NB4 (cell line): ENCODE data around the gene GLYATL1B.
A peak's percentile ranks its signal among the peaks of the same experiment; 100 is the strongest.
"Not testable (repeated sequence)": the region's sequence is repeated elsewhere in the genome, so short reads cannot be mapped to it uniquely, and the experiment has no call there.

Source experiments
- DNase-seq: peaks from one replicate; pipeline ENCODE4 v3.0.0; 2010; ENCODE audit warnings: low read depth
- H3K4me3 ChIP-seq: one replicate; pipeline ENCODE4 v1.5.1; 2011; ENCODE audit warnings: mild to moderate bottlenecking, low read depth, low read length, moderate library complexity
- MYC ChIP-seq: IDR thresholded peaks from 2 replicates; pipeline ENCODE4 v1.6.1; 2011; ENCODE audit warnings: low read depth, low read length
- POLR2A ChIP-seq: IDR thresholded peaks from 2 replicates; pipeline ENCODE4 v1.6.1; 2011; ENCODE audit warnings: mild to moderate bottlenecking; ENCODE audit not compliant: insufficient read length; ENCODE audit errors: extremely low read depth
- TF ChIP-seq, protein P1 (sequence below): IDR thresholded peaks from 2 replicates; pipeline ENCODE4 v1.6.1; 2011; ENCODE audit warnings: low read depth, low read length
- TF ChIP-seq, protein P2 (sequence below): IDR thresholded peaks from one replicate; pipeline ENCODE4 v1.5.1; 2012; ENCODE audit warnings: low read depth, low read length

GLYATL1B gene

DNA sequence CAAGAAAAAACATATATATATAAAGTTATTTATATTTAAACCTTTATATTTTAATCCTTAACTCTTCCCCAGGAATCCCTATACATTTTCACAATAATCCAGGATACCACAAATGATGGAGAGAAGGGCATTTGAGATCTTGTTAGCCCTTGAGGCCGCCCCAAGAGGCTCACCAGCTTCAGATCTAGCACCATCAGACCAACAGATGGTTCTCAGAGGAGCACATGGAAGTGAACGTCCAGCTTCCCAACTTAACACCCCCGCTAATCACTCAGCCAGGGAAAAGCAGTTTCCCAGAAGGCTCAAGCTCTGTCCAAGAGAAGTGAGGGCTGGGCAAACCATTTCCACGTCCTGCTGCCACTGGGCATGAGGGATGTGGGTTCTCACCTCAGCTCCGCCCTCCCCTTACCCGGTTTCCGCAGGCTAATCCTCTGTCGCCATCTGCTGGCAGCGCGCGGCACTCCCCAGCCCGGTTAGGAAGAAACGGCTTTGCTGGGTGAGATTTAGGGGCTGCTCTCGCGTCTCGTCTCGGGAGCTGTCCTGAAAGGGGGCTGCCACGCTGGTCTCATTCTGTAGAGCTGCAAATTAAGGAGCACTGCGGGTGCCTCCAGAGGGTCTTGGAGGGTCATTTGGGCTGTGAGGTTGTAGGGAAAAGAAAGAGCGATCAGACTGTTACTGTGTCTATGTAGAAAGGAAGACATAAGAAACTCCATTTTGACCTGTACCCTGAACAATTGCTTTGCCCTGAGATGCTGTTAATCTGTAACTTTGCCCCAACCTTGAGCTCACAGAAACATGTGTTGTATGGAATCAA, 49.7 kb downstream of the GLYATL1B start:
- TF ChIP-seq POLR2A (no peak), MYC (no peak)
- TF ChIP-seq, protein P1, sequence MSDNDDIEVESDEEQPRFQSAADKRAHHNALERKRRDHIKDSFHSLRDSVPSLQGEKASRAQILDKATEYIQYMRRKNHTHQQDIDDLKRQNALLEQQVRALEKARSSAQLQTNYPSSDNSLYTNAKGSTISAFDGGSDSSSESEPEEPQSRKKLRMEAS: no peak
- TF ChIP-seq, protein P2, sequence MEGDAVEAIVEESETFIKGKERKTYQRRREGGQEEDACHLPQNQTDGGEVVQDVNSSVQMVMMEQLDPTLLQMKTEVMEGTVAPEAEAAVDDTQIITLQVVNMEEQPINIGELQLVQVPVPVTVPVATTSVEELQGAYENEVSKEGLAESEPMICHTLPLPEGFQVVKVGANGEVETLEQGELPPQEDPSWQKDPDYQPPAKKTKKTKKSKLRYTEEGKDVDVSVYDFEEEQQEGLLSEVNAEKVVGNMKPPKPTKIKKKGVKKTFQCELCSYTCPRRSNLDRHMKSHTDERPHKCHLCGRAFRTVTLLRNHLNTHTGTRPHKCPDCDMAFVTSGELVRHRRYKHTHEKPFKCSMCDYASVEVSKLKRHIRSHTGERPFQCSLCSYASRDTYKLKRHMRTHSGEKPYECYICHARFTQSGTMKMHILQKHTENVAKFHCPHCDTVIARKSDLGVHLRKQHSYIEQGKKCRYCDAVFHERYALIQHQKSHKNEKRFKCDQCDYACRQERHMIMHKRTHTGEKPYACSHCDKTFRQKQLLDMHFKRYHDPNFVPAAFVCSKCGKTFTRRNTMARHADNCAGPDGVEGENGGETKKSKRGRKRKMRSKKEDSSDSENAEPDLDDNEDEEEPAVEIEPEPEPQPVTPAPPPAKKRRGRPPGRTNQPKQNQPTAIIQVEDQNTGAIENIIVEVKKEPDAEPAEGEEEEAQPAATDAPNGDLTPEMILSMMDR: peak; percentile 99
- peak; percentile 85 for DNase-seq
- peak overlapping the region; percentile 17 for H3K4me3 ChIP-seq

DNA sequence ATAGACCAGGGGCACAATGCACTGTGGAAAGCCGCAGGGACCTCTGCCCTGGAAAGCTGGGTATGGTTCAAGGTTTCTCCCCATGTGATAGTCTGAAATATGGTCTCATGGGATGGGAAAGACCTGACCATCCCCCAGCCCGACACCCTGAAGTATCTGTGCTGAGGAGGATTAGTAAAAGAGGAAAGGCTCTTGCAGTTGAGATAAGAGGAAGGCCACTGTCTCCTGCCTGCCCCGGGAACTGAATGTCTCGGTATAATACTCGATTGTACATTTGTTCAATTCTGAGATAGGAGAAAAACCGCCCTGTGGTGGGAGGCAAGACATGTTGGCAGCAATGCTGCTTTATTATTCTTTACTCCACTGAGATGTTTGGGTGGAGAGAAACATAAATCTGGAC, 50.4 kb downstream of the GLYATL1B start:
- not testable (repeated sequence) for H3K4me3 ChIP-seq, DNase-seq

DNA sequence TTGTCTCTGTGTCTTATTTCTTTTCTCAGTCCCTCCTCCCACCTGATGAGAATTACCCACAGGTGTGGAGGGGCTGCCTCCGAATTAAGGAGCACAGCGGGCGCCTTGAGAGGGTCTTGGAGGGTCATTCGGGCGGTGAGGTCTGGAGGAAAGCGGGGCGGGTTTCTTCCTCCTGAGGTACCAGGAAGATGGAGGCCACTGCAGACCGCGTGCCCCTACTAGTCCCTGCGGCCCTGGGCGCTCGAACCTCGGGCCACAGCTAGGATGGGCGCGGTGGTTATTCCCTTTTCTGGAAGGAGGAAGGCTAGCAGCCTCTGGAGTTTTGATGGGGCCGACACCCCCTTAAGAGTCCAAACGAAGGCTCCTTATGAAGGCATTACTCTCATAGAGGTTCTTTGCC, 51.1 kb downstream of the GLYATL1B start:
- no peak for DNase-seq
- TF ChIP-seq MYC: no peak
- TF ChIP-seq, protein P2: no peak
- TF ChIP-seq, protein P1: no peak
- no peak for TF ChIP-seq POLR2A
- no peak overlapping the region for H3K4me3 ChIP-seq

DNA sequence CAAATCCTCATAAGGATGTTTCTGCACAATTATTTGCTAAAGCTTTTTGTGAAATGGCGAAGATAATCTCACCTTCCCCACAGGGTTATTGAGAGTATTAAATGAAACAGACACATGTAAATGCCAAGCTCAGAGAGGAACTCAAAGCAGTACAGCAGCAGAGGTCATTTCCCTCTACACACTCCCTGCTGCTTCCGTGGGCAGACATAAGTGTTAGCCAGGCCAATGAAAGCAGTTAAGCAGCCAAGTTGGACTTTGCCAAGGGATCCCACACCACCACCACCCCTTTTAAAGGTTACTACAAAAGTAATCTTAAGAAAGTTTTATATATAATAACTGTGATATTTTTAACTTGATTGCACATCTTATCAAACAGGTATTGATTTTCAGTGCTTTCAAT, 52.5 kb downstream of the GLYATL1B start:
- H3K4me3 ChIP-seq: no peak overlapping the region
- DNase-seq: peak; percentile 5
- TF ChIP-seq, protein P1: no peak
- TF ChIP-seq MYC (no peak), POLR2A (no peak)
- TF ChIP-seq, protein P2: no peak

DNA sequence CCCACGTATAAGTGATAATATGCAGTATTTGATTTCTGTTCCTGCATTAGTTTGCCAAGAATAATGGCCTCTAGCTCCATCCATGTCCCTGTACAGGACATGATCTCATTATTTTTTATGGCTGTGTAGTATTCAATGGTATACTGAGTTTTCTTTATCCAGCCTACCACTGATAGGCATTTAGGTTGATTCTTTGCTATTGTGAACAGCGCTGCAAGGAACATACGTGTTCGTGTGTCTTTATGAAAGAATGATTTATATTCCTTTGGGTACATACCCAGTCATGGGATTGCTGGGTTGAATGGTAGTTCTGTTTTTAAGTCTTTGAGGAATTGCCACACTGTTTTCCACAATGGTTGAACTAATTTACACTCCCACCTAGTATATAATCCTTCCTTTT, 55.1 kb downstream of the GLYATL1B start:
- no peak for DNase-seq
- no peak overlapping the region for H3K4me3 ChIP-seq
- no peak for TF ChIP-seq POLR2A
- TF ChIP-seq MYC: no peak

DNA sequence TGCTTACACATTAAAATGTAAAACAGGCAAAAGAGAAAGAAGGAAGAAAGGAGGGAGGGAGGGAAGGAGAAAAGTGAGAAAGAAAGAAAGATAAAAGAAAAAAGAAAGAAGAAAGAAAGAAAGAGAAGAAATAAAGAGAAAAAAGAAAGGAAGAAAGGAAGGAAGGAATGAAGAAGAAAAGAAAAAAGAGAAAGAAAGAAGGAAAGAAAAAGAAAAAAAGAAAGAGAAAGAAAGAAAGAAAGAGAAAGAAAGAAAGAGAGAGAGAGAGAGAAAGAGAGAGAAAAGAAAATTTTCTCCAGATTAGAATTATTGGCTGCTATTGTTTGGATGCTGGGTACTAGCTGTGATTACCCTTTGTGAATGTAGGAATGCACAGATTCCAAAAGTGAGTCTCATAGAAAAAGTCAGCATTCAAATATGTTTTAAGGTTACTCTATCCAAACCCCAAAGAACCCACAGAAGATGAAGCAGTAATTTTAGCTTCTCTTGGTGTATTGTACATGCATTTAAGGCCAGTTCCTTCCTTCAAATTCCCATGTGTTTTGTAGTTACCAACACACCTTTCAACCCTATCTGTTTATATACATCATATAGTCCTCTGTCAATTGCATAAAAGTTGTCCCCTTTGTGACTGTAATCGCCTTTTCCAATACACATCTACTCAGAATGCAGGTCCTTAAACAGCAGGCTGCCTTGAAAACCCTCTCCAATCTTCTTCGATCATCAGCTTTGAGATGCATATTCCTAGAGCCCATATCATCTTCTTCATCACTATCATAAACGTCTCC, 55.8 kb downstream of the GLYATL1B start:
- no peak for DNase-seq
- peak overlapping the region; percentile 87 for H3K4me3 ChIP-seq
- TF ChIP-seq, protein P1: no peak
- no peak for TF ChIP-seq POLR2A
- TF ChIP-seq MYC: no peak
- TF ChIP-seq, protein P2: no peak
